Breast epithelium (tissue), 4 donors: Measurements from ENCODE around the gene OTUD4. TPM values are rescaled to one million over a fixed set of nuclear protein-coding genes. Genes with fewer than 3 reads are reported as not detected.

Experiments used
- DNase-seq, 2 donors: peaks; one replicate each; pipeline ENCODE4 v3.0.0-alpha.2; 2019; ENCODE audit warnings: low spot score in 2 of 2
- H3K27ac ChIP-seq, 2 donors: fragments of 200-600 bp; sonication (generic) in 1 of 2; one replicate each; pipeline ENCODE4 v1.5.1; 2016 to 2019; ENCODE audit warnings: mild to moderate bottlenecking in 1 of 2
- H3K27me3 ChIP-seq, 2 donors: fragments of 200-600 bp; sonication (generic) in 1 of 2; one replicate each; pipeline versions ENCODE4 v1.5.1 to v1.6.0; 2017 to 2019; ENCODE audit warnings: control low read depth in 1 of 2, mild to moderate bottlenecking in 1 of 2
- H3K36me3 ChIP-seq: fragments of 200-600 bp; one replicate; pipeline ENCODE4 v1.5.1; 2019
- H3K4me1 ChIP-seq, 2 donors: fragments of 200-600 bp; sonication (generic); one replicate each; pipeline ENCODE4 v1.5.1; 2016 to 2019; ENCODE audit warnings: control low read depth in 1 of 2
- H3K4me3 ChIP-seq, 3 donors: fragments of 200-600 bp; sonication (generic); 1 replicate in 2 of 3; 2 replicates in 1 of 3; pipeline ENCODE4 v1.5.1; 2016 to 2019; ENCODE audit warnings: mild to moderate bottlenecking in 3 of 3, moderate library complexity in 2 of 3
- H3K9me3 ChIP-seq, 2 donors: fragments of 200-600 bp; sonication (generic) in 1 of 2; one replicate each; pipeline ENCODE4 v1.5.1; 2016 to 2019; ENCODE audit warnings: control low read depth in 1 of 2
- POLR2A ChIP-seq: fragments of 450-650 bp; IDR thresholded peaks from one replicate; pipeline ENCODE4 v1.6.1; 2016; ENCODE audit warnings: antibody characterized with exemption, mild to moderate bottlenecking, moderate library complexity
- POLR2AphosphoS5 ChIP-seq, 3 donors: sonication (generic); formaldehyde crosslinking; IDR thresholded peaks; one replicate each; pipeline ENCODE4 v1.6.1; 2017; ENCODE audit warnings: antibody characterized with exemption in 3 of 3
- intact Hi-C: fragments of 100-400 bp; cut with DNase I; formaldehyde crosslinking; loops from one replicate; pipeline ENCODE4 v1.15.1; 2023; ENCODE audit warnings: low total_unique reads
- total RNA-seq, 3 donors: library from RNA; depleted of rRNA; stranded (reverse); fragments of >200 nt; gene quantifications; one replicate each; pipeline ENCODE4 v1.1.0, GENCODE V29; 2016
- TF ChIP-seq, protein P1 (sequence below), 3 donors: fragments of 450-650 bp; IDR thresholded peaks; one replicate each; pipeline ENCODE4 v1.5.1; 2016 to 2017; ENCODE audit warnings: antibody characterized with exemption in 3 of 3, mild to moderate bottlenecking in 3 of 3, moderate library complexity in 3 of 3

Gene OTUD4
- total RNA-seq, 3 donors from 2014 or later = 22.9 to 55.8 (median 35.7) TPM

- no peaks in the 10 kb centered on the region for H3K27me3 ChIP-seq
Measured at GRCh38 chr4:145200366-145200765, 20.0 kb upstream of the OTUD4 start.

DNA sequence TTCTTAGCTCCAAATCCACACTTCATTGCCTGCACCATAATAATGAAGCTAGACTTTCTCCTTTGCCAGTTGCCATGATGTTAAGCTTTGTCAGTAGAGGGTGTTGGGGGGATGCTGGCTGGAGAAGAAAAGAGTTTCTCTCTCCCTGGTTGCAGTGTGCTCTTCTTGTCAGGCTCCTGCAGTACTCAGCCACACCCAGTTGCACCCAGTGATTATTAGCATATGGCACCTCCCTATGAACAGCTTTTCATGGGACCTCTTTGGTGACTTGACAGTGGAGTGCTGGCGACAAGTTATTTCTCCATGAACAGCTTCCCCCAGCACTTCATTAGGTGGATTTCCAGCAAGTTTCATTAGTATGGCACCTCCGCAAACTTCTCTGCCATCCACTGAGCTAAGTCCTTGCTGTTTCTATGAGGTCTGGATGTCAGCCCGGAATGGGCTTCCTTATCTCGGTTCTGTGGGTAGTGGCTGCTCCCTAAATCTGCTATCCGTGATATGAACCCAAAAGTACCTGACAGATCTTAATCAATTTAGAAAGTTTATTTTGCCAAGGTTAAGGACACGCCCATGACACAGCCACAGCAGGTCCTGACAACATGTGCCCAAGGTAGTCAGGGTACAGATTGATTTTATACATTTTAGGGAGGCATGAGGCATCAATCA, 18.8 kb upstream of the OTUD4 start:
- no peak overlapping the region for H3K4me3 ChIP-seq
- no peak for DNase-seq
- no peaks in the 10 kb centered on the region for H3K27me3 ChIP-seq
- no peaks in the 10 kb centered on the region for H3K36me3 ChIP-seq
- intact Hi-C loops = no loop called here
- H3K27ac ChIP-seq = no peak overlapping the region
- TF ChIP-seq POLR2A = no peak
- TF ChIP-seq, protein P1, sequence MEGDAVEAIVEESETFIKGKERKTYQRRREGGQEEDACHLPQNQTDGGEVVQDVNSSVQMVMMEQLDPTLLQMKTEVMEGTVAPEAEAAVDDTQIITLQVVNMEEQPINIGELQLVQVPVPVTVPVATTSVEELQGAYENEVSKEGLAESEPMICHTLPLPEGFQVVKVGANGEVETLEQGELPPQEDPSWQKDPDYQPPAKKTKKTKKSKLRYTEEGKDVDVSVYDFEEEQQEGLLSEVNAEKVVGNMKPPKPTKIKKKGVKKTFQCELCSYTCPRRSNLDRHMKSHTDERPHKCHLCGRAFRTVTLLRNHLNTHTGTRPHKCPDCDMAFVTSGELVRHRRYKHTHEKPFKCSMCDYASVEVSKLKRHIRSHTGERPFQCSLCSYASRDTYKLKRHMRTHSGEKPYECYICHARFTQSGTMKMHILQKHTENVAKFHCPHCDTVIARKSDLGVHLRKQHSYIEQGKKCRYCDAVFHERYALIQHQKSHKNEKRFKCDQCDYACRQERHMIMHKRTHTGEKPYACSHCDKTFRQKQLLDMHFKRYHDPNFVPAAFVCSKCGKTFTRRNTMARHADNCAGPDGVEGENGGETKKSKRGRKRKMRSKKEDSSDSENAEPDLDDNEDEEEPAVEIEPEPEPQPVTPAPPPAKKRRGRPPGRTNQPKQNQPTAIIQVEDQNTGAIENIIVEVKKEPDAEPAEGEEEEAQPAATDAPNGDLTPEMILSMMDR (IDR thresholded peaks at IDR 0.05) = no peak
- no peak for TF ChIP-seq POLR2AphosphoS5 (IDR thresholded peaks at IDR 0.05)
- no peaks in the 10 kb centered on the region for H3K4me1 ChIP-seq
- no peaks in the 10 kb centered on the region for H3K9me3 ChIP-seq

More at GRCh38 chr4:145200366-145200765, 20.0 kb upstream of the OTUD4 start:
- no peaks in the 10 kb centered on the region for H3K4me1 ChIP-seq
- DNase-seq = no peak
- H3K36me3 ChIP-seq = no peaks in the 10 kb centered on the region
- TF ChIP-seq POLR2AphosphoS5 (IDR thresholded peaks at IDR 0.05) (no peak), POLR2A (no peak)
- TF ChIP-seq, protein P1 (IDR thresholded peaks at IDR 0.05) = no peak
- H3K27ac ChIP-seq = no peak overlapping the region
- intact Hi-C loops = loop anchor here (1.0 kb wide), 1 partner anchor 8 kb away; no protein-coding TSS in a partner anchor
- H3K9me3 ChIP-seq = no peaks in the 10 kb centered on the region
- H3K4me3 ChIP-seq = no peak overlapping the region

DNA sequence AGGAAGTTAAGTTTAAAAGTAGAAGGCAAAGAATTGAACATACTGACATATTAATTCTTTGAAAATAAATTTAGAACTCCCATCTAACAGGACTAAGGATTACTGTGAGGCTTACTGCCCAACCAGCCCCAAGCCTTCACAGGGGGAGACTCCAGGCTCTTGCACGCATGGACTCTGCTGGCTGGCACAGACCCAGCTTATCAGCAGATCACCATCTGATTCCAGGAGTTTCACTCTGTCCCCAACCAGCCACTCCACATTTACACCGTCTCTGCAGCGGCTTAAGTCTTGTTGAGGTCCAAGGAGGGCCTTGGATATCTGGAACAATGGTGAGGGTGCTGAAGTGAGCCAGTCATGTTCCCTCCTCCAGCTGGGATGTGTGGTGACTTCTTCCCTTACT, 16.4 kb upstream of the OTUD4 start:
- Histone ChIP-seq H3K9me3 (no peaks in the 10 kb centered on the region), H3K27ac (no peak overlapping the region), H3K36me3 (no peaks in the 10 kb centered on the region), H3K4me3 (no peak overlapping the region), H3K4me1 (no peaks in the 10 kb centered on the region), H3K27me3 (no peaks in the 10 kb centered on the region)
- TF ChIP-seq, protein P1 (IDR thresholded peaks at IDR 0.05) = no peak
- TF ChIP-seq POLR2AphosphoS5 (IDR thresholded peaks at IDR 0.05) (no peak), POLR2A (no peak)
- intact Hi-C loops = no loop called here
- no peak for DNase-seq

- intact Hi-C loops = no loop called here
- H3K4me1 ChIP-seq = no peaks in the 10 kb centered on the region
- no peak for DNase-seq
- no peak overlapping the region for H3K4me3 ChIP-seq
- no peaks in the 10 kb centered on the region for H3K27me3 ChIP-seq
- no peaks in the 10 kb centered on the region for H3K9me3 ChIP-seq
- no peaks in the 10 kb centered on the region for H3K36me3 ChIP-seq
- TF ChIP-seq POLR2AphosphoS5 (IDR thresholded peaks at IDR 0.05) (no peak), POLR2A (no peak)
- TF ChIP-seq, protein P1 (IDR thresholded peaks at IDR 0.05) = no peak
- no peak overlapping the region for H3K27ac ChIP-seq
Measured at GRCh38 chr4:145195167-145195952, 15.0 kb upstream of the OTUD4 start.

DNA sequence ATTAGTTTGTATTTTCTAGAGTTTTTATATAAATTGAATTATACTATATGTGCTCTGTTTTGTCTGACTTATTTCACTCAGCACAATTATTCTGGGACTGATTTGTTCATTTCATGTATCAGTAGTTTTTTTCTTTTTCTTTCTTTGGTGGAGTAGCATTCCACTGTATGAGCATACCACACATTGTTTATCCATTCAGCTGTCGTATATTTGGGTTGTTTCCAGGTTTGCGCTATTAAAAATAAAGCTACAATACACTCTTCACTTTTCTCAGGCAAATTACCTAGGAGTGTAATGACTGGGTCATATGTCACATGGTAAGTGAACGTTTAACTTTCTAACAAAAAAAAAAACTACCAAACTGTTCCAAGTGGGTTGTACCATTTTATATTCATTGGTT, 9.6 kb upstream of the OTUD4 start:
- H3K27ac ChIP-seq = no peak overlapping the region
- H3K4me1 ChIP-seq = no peaks in the 10 kb centered on the region
- TF ChIP-seq POLR2A (no peak), POLR2AphosphoS5 (IDR thresholded peaks at IDR 0.05) (no peak)
- TF ChIP-seq, protein P1 (IDR thresholded peaks at IDR 0.05) = no peak
- no peak for DNase-seq
- H3K27me3 ChIP-seq = no peaks in the 10 kb centered on the region
- intact Hi-C loops = no loop called here
- H3K36me3 ChIP-seq = no peaks in the 10 kb centered on the region
- no peaks in the 10 kb centered on the region for H3K9me3 ChIP-seq
- no peak overlapping the region for H3K4me3 ChIP-seq
